ENCODE results near the gene JHY.

GRCh38 chr11:122933416-122933815 is 50.9 kb downstream of the JHY start:
- no peak for TF ChIP-seq CTCF (IDR thresholded peaks at IDR 0.05; ENCODE audit: low read depth, low read length, missing input control)
- TF ChIP-seq RAD21 (IDR thresholded peaks at IDR 0.05), result no peak
- TF ChIP-seq JUND (IDR thresholded peaks at IDR 0.05), result no peak
- no peak for TF ChIP-seq TAF1 (conservative IDR thresholded peaks at IDR 0.05)
- no peak for TF ChIP-seq FOXA2 (IDR thresholded peaks at IDR 0.05)
- no peak for TF ChIP-seq FOXA1 (IDR thresholded peaks at IDR 0.05)
